Stimulated activated CD8-positive, alpha-beta memory T cell treated with anti-CD3 and anti-CD28 coated beads, Interleukin-7, amount 100 ng/mL, for 4 hours (primary cell): ENCODE measurements around the gene HID1.
"Not testable (repeated sequence)": the region's sequence is repeated elsewhere in the genome, so short reads cannot be mapped to it uniquely, and the experiment has no call there.

Experiments used
- DNase-seq, 2 donors: peaks; one replicate each; pipeline ENCODE4 v3.0.0-alpha.2; 2020; ENCODE audit warnings: low read depth in 2 of 2

The HID1 gene

GRCh38 chr17:74972107-74972972 lies at the start of gene HID1:
Gene HID1, minus strand, starts transcription at chr17:74972759. Its CDS starts 103 bp downstream, at chr17:74972656.
- peak; percentile 51 to 76 for DNase-seq

DNA sequence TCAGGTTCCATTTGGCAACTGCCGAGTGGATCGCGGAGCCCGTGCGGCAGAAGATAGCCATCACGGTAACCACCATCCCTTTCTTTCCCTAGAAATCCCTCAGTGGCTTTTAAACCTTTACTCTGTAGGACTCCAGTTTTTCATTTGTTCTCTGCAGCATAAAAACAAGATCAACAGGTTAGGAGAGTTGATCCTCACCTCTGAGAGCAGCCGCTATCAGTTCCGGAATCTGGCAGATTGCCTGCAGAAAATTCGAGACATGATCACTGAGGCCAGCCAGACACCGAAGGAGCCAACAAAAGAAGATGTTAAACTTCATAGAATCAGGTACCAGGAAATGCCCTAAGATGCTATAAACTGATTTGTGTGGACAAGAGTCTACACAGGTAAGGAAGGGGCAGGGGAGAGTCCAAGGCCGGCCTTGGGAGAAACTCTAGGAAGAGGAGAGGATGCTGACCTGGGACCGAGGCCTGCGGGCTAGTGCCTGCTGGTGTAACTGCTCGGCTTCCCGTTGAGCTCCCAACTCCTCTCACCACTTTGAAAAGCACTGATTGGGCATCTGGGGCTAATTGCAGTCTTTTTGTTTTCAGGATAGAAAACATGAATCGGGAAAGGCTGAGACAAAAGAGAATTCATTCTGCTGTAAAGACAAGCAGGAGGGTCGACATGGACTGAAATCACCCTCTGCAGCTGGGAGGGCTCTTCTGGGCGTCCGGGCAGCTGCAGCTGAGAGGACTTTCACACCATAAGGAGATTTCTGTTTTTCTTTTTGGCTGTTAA lies 48.0 kb upstream of the HID1 start:
- no peak for DNase-seq

- DNase-seq: no peak
These were observed 47.2 kb upstream of the HID1 start for GRCh38 chr17:75019710-75020109.

- DNase-seq: no peak
These were observed 46.6 kb upstream of the HID1 start for GRCh38 chr17:75019146-75019545.

DNA sequence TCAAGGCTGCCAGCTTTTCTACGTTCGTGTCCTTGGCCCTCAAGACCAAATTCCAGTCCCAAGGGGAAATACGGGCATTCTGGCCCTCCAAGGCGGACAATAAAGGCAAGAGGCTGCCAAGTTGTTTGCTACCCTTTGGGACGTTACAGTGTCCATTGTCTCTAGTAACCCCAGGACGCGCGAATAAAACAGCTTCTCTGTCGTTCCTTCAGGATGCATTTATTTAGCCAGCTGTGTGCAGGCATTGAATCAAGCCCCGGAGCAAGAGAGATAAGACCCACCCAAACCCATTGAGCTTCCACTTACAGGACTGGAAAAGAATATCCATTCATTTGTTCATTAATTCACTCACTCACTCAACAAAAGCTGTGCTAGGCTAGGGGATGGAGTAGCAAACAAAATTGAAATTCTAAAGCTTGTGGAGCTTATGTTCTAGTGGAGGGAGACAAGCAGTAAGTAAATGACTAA lies 40.6 kb upstream of the HID1 start:
- no peak for DNase-seq

- peak; percentile 48 to 76 for DNase-seq
These were observed 40.0 kb upstream of the HID1 start, which contains the start of gene MRPL58 for GRCh38 chr17:75012346-75013091. Gene MRPL58, plus strand, starts transcription at chr17:75012670. Its CDS starts 17 bp downstream, at chr17:75012687.

DNA sequence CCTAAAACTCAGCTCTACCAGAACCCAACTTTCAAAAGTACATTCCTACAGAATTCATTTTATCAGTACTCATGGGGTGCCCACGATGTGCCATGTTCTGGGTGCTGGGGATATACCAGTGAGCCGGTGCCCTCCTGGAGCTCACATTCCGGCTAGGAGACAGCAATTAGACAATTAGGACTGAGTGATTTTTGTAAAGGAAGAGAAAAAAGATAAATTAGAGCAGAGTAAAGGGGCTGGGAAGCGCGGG lies 39.5 kb upstream of the HID1 start:
- DNase-seq: no peak

DNA sequence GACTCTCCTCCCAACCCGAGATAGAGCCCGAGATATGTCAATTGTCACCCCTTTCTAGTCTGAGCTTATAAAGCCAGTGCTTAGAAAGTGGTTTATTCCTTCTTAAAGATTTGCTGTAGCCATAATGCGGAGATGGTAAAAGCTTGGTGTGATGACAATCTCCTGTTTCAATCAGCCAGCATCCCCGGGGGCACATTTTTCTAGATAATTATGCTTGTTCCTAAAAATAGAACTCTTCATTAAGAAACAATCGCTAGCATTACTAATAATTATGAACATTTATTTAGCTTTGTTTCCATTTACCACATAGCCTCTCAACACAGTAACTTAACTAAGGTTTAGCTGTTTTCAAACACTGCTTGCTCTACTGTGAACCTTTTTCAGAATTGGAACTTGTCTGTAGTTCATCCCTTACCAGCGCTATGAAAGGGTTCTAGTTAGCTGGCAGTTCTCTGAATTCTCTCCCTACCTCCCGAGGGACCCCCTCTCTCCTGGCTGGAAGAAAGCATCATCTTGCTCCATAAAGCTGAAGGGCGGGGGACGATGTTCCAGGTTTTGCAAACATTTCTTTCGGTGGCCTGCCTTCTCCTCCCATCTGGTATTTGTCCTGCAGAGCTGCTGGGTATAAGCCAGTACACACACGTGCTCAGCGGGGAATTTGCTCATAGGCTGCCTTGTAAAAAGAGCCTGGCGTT lies 39.0 kb upstream of the HID1 start:
- DNase-seq: no peak

DNA sequence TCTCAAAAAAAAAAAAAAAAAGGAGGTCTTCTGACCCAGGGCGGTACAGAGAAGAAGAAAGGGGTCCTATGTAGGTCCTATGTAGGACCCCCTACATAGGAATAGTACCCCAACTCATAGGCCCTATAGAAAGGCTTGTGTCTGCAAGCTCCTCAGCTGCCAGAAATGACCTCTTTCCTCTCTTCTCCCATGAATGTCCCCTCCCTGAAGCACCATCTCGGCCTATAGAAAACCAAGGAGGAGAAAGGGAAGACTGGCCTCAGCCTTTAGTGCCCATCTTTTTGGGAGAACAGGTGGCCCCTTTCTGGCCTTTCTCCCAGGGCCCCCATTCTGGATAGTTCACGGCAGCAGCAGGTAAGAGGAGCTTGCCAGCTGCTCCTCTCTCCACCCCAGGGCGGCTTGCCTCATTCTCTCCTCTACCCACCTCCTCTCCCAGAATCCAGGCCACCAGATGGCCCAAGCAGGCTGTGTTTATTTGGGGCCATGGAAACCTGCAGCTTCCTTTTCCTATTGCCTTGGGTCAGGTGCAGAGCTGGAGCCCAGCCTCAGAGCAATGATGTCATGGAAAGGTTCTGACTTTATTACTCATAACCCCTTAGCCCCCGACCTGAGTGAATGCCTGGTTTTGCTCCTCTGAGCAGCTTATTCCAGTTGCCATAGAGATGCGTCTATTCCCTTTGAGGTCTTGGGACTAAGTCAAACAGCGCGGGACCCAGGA lies 38.3 kb upstream of the HID1 start:
- no peak for DNase-seq

GRCh38 chr17:75009139-75009724 lies 36.7 kb upstream of the HID1 start:
- no peak for DNase-seq

DNA sequence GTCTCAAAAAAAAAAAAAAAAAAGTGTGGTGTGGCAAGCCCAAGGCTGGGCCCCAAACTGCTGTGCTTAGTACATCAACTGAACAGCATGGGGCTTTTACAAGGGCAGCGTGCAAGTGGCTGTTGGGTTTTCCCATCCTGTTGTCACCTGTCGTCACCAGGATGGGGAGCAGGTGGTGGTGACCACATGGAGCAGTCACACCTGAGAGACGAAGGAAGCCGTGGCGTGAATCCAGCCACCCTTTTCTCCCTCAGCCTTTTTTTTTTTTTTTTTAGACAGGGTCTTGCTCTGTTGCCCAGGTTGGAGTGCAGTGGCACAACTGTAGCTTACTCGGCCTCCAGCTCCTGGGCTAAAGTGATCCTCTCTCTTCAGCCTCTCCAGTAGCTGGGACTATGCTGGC lies 35.8 kb upstream of the HID1 start:
- no peak for DNase-seq

- no peak for DNase-seq
These were observed 34.1 kb upstream of the HID1 start for GRCh38 chr17:75006653-75007052.

DNA sequence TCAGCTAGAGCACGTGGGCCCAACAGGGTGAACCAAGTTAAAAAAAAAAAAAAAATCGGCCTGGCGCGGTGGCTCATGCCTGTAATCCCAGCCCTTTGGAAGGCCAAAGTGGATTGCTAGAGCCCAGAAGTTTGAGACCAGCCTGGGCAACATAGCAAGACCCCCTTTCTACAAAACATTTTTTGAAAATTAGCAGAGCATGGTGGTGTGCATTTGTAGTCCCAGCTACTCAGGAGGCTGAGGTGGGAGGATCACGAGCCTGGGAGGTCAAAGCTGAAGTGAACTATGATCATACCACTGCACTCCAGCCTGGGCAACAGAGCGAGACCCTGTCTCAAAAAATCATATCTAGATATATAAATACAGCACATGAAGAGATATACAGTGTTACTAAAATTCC lies 33.5 kb upstream of the HID1 start:
- DNase-seq: not testable (repeated sequence)

- no peak for DNase-seq
These were observed 32.7 kb upstream of the HID1 start for GRCh38 chr17:75005291-75005690.

DNA sequence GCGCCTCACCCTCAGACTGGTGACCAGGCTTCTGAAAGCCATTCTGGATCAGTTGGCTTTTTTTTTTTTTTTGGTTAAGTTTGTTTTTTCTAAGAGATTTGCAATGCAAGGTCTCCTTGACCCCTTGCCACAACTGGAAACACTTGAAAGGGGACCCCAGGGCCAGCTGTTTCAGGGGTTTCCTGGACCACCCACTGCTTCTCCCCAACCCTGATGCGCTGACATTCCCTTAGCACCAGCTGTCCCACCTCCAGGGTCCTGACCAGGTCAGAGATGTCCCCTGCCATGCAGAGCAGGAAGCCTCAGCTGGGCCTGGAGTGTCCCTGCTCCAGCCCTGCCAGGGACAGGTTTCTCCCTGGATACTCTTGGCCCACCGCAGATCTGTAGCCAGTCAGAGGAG lies 31.8 kb upstream of the HID1 start:
- no peak for DNase-seq

GRCh38 chr17:75003957-75004355 lies 31.4 kb upstream of the HID1 start:
- no peak for DNase-seq

DNA sequence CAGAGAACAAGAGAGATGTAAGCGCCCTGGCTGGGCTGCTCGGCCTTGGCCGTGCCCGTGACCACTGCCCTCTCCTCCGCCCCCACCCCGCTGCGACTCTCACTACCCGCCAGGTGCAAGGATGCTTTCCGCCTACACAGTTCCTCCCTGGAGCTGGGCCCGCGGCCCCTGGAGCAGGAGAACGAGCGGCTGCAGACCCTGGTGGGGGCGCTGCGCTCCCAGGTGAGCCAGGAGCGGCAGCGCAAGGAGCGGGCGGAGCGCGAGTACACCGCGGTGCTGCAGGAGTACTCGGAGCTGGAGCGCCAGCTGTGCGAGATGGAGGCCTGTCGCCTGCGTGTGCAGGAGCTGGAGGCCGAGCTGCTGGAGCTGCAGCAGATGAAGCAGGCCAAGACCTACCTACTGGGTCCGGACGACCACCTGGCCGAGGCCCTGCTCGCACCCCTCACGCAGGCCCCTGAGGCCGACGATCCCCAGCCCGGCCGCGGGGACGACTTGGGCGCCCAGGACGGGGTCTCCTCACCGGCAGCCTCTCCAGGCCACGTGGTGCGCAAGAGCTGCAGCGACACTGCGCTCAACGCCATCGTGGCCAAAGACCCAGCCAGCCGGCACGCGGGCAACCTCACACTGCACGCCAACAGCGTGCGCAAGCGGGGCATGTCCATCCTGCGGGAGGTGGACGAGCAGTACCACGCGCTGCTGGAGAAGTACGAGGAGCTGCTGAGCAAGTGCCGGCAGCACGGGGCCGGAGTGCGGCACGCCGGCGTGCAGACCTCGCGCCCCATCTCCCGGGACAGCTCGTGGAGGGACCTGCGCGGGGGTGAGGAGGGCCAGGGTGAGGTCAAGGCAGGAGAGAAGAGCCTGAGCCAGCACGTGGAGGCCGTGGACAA lies 30.8 kb upstream of the HID1 start:
- DNase-seq: no peak

GRCh38 chr17:75001915-75002843 lies 29.6 kb upstream of the HID1 start:
- no peak for DNase-seq

DNA sequence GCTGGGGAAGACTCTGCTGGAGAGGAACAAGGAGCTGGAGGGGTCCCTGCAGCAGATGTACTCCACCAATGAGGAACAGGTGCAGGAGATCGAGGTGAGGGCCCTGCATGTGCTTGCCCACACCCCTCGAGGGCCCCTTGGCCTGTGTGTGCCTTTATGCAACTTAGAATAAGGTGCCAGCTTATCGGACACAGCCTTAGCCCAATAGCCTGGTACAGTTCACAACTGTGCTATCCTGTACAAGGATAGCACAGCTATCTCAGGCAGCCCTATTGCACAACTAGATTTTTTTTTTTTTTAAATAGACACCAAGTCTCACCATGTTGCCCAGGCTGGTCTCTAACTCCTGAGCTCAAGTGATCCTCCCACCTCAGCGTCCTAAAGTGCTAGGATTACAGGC lies 27.0 kb upstream of the HID1 start:
- DNase-seq: no peak
